Right lobe of liver (tissue), 4 donors: ENCODE measurements around the gene HPCAL4.

ENCODE experiments used
- POLR2A ChIP-seq: fragments of 450-650 bp; IDR thresholded peaks from one replicate; pipeline ENCODE4 v1.6.1; 2017; ENCODE audit warnings: antibody characterized with exemption, mild to moderate bottlenecking
- TF ChIP-seq, protein P1 (sequence below), 4 donors: fragments of 200-600 bp in 3 of 4; fragments of 450-650 bp in 1 of 4; IDR thresholded peaks; one replicate each; pipeline versions ENCODE4 v1.5.1 to v1.8.0; 2016 to 2022; ENCODE audit warnings: antibody characterized with exemption in 4 of 4, mild to moderate bottlenecking in 2 of 4
- donor health status: DM: no; HTN: no; CAD: no.
- donor health status: DM: no; HTN: no; CAD: no.
- donor health status: DM: no; HTN: yes; CAD: no.

DNA sequence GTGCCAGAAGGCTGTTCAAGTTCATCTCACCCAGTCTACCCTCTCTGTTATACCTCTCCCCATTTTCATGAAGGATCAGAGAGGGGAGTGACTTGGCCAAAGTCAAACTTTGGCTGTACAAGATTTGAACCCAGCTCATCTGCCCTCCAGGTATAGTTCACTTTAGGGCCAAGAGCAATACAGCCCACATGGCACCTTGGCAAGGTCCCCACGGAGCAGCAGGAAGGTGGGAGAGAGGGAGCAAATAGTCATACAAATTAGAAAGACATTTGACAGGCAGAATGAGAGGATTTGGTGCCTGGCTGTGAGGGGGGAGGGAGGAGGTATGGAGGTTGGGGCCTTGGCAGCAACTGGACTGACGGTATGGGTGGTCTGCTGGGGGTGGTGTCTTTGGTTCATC, 1.0 kb downstream of the HPCAL4 start:
- TF ChIP-seq, protein P1, sequence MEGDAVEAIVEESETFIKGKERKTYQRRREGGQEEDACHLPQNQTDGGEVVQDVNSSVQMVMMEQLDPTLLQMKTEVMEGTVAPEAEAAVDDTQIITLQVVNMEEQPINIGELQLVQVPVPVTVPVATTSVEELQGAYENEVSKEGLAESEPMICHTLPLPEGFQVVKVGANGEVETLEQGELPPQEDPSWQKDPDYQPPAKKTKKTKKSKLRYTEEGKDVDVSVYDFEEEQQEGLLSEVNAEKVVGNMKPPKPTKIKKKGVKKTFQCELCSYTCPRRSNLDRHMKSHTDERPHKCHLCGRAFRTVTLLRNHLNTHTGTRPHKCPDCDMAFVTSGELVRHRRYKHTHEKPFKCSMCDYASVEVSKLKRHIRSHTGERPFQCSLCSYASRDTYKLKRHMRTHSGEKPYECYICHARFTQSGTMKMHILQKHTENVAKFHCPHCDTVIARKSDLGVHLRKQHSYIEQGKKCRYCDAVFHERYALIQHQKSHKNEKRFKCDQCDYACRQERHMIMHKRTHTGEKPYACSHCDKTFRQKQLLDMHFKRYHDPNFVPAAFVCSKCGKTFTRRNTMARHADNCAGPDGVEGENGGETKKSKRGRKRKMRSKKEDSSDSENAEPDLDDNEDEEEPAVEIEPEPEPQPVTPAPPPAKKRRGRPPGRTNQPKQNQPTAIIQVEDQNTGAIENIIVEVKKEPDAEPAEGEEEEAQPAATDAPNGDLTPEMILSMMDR (IDR thresholded peaks at IDR 0.05), result no peak
- no peak for TF ChIP-seq POLR2A
